Fibroblast of pulmonary artery (primary cell): ENCODE results near the gene LAMB1.

ENCODE experiments used
- DNase-seq: peaks from one replicate; pipeline ENCODE4 v3.0.0-alpha.2; 2010; ENCODE audit warnings: low read depth
- H3K4me3 ChIP-seq: replicated peaks from 2 replicates; pipeline ENCODE4 v1.5.1; 2011; ENCODE audit warnings: low read depth, mild to moderate bottlenecking, control low read depth, low read length, moderate library complexity
- CTCF ChIP-seq: IDR thresholded peaks from 2 replicates; pipeline ENCODE4 v1.5.1; 2011; ENCODE audit warnings: mild to moderate bottlenecking, control low read depth, low read length, inconsistent platforms; ENCODE audit errors: missing control alignments

The LAMB1 gene

GRCh38 chr7:107955394-107955793 lies 47.6 kb downstream of the LAMB1 start:
- no peak for TF ChIP-seq CTCF
- DNase-seq = no peak
- H3K4me3 ChIP-seq = no peak overlapping the region

GRCh38 chr7:107953924-107954303 lies 49.0 kb downstream of the LAMB1 start:
- TF ChIP-seq CTCF = no peak
- DNase-seq = peak; percentile 40
- H3K4me3 ChIP-seq = no peak overlapping the region

GRCh38 chr7:107953265-107953923 lies 49.6 kb downstream of the LAMB1 start:
- TF ChIP-seq CTCF = no peak
- no peak overlapping the region for H3K4me3 ChIP-seq
- no peak for DNase-seq

- TF ChIP-seq CTCF = no peak
- no peak for DNase-seq
- no peak overlapping the region for H3K4me3 ChIP-seq
Observed at GRCh38 chr7:107951896-107952295, 51.1 kb downstream of the LAMB1 start.

- no peak for DNase-seq
- TF ChIP-seq CTCF = no peak
- H3K4me3 ChIP-seq = no peak overlapping the region
Observed at GRCh38 chr7:107951172-107951787, 51.7 kb downstream of the LAMB1 start.

- no peak for DNase-seq
- no peak overlapping the region for H3K4me3 ChIP-seq
- no peak for TF ChIP-seq CTCF
Observed at GRCh38 chr7:107949443-107949935, 53.5 kb downstream of the LAMB1 start.
